HG03135 (cell line): ENCODE data around the gene GSTM2.
"Not testable (repeated sequence)": the region's sequence is repeated elsewhere in the genome, so short reads cannot be mapped to it uniquely, and the experiment has no call there.

Experiments
- ATAC-seq: cut with Tn5 transposase; IDR thresholded peaks from one replicate; pipeline ENCODE4 v1.9.1; 2021; ENCODE audit warnings: mild to moderate bottlenecking, moderate library complexity; ENCODE audit not compliant: unreplicated experiment

Gene GSTM2

GRCh38 chr1:109643385-109644230, 24.2 kb upstream of the GSTM2 start:
- peak; percentile 88 for ATAC-seq

GRCh38 chr1:109644670-109645069, 23.2 kb upstream of the GSTM2 start:
- no peak for ATAC-seq

GRCh38 chr1:109649491-109649914, 18.4 kb upstream of the GSTM2 start:
- no peak for ATAC-seq

- ATAC-seq, result no peak
Observed at GRCh38 chr1:109650609-109651008, 17.2 kb upstream of the GSTM2 start.

GRCh38 chr1:109652402-109652801, 15.5 kb upstream of the GSTM2 start:
- no peak for ATAC-seq

GRCh38 chr1:109653306-109653705, 14.6 kb upstream of the GSTM2 start:
- no peak for ATAC-seq

- no peak for ATAC-seq
Observed at GRCh38 chr1:109654519-109654918, 13.3 kb upstream of the GSTM2 start.

- ATAC-seq, result peak; percentile 84
Observed at GRCh38 chr1:109655615-109656519, 12.0 kb upstream of the GSTM2 start, which contains the start of gene GSTM4. GSTM4 (plus strand) TSS chr1:109656099; CDS start chr1:109656390, 291 bp downstream.

GRCh38 chr1:109657395-109657794, 10.5 kb upstream of the GSTM2 start:
- no peak for ATAC-seq

GRCh38 chr1:109657970-109658369, 9.9 kb upstream of the GSTM2 start:
- no peak for ATAC-seq

GRCh38 chr1:109658533-109659042, 9.3 kb upstream of the GSTM2 start:
- ATAC-seq, result no peak

- ATAC-seq, result no peak
Observed at GRCh38 chr1:109659145-109659544, 8.7 kb upstream of the GSTM2 start.

GRCh38 chr1:109659997-109660690, 7.7 kb upstream of the GSTM2 start:
- no peak for ATAC-seq

GRCh38 chr1:109660691-109661026, 7.2 kb upstream of the GSTM2 start:
- ATAC-seq, result not testable (repeated sequence)

GRCh38 chr1:109661391-109661790, 6.5 kb upstream of the GSTM2 start:
- ATAC-seq, result no peak

- no peak for ATAC-seq
Observed at GRCh38 chr1:109664671-109665070, 3.2 kb upstream of the GSTM2 start.

- peak; percentile 43 for ATAC-seq
Observed at GRCh38 chr1:109668123-109668775, 392 bp downstream of the GSTM2 start.

GRCh38 chr1:109669246-109669948, 1.5 kb downstream of the GSTM2 start:
- no peak for ATAC-seq

GRCh38 chr1:109669949-109670302, 2.1 kb downstream of the GSTM2 start:
- not testable (repeated sequence) for ATAC-seq

- ATAC-seq, result no peak
Observed at GRCh38 chr1:109671067-109671466, 3.2 kb downstream of the GSTM2 start.
